Mesendoderm (in vitro differentiated cells): ENCODE results near the gene GSTA2.

Experiments
- DNase-seq: peaks from one replicate; pipeline ENCODE4 v3.0.0; 2013
- H2AK5ac ChIP-seq: 2 replicates; pipeline ENCODE4 v1.6.1; 2013; ENCODE audit warnings: low read length, inconsistent platforms
- H2BK120ac ChIP-seq: 2 replicates; pipeline ENCODE4 v1.6.1; 2013; ENCODE audit warnings: low read depth, mild to moderate bottlenecking, low read length, moderate library complexity, mixed read lengths
- H2BK15ac ChIP-seq: replicated peaks from 2 replicates; pipeline ENCODE4 v1.6.1; 2013; ENCODE audit warnings: low read depth, mild to moderate bottlenecking, moderate library complexity
- H2BK5ac ChIP-seq: 2 replicates; pipeline ENCODE4 v1.6.1; 2013; ENCODE audit warnings: low read length, inconsistent platforms
- H3K18ac ChIP-seq: 2 replicates; pipeline ENCODE4 v1.6.1; 2013; ENCODE audit warnings: mild to moderate bottlenecking, low read length, mixed read lengths
- H3K23ac ChIP-seq: one replicate; pipeline ENCODE4 v1.6.1; 2013; ENCODE audit warnings: low read length
- H3K27ac ChIP-seq: 2 replicates; pipeline ENCODE4 v1.5.1; 2013; ENCODE audit warnings: low read depth, mild to moderate bottlenecking, inconsistent platforms, low read length, moderate library complexity
- H3K27me3 ChIP-seq: 2 replicates; pipeline ENCODE4 v1.6.1; 2013; ENCODE audit warnings: low read length, control low read depth, mild to moderate bottlenecking, inconsistent platforms; ENCODE audit not compliant: insufficient read depth, poor library complexity
- H3K36me3 ChIP-seq: 2 replicates; pipeline ENCODE4 v1.6.1; 2013; ENCODE audit warnings: low read length, inconsistent platforms; ENCODE audit not compliant: control insufficient read depth, insufficient read depth
- H3K4ac ChIP-seq: one replicate; pipeline ENCODE4 v1.6.1; 2013; ENCODE audit warnings: low read depth, mild to moderate bottlenecking, low read length, moderate library complexity
- H3K4me1 ChIP-seq: 2 replicates; pipeline ENCODE4 v1.6.1; 2013; ENCODE audit warnings: low read depth, low read length, inconsistent platforms; ENCODE audit not compliant: control insufficient read depth
- H3K4me2 ChIP-seq: 2 replicates; pipeline ENCODE4 v1.6.1; 2013; ENCODE audit warnings: low read length
- H3K4me3 ChIP-seq: 2 replicates; pipeline ENCODE4 v1.5.1; 2013; ENCODE audit warnings: mild to moderate bottlenecking, low read length
- H3K56ac ChIP-seq: one replicate; pipeline ENCODE4 v1.6.1; 2013; ENCODE audit warnings: low read length
- H3K79me1 ChIP-seq: 2 replicates; pipeline ENCODE4 v1.6.1; 2013; ENCODE audit warnings: low read length, inconsistent platforms
- H3K79me2 ChIP-seq: 2 replicates; pipeline ENCODE4 v1.6.1; 2013; ENCODE audit warnings: mild to moderate bottlenecking, low read length; ENCODE audit not compliant: control insufficient read depth, insufficient read depth
- H3K9ac ChIP-seq: 2 replicates; pipeline ENCODE4 v1.6.1; 2013; ENCODE audit warnings: low read length, inconsistent platforms
- H4K5ac ChIP-seq: one replicate; pipeline ENCODE4 v1.6.1; 2013; ENCODE audit warnings: low read length
- H4K8ac ChIP-seq: one replicate; pipeline ENCODE4 v1.6.1; 2013; ENCODE audit warnings: low read depth, mild to moderate bottlenecking, control low read depth, low read length, moderate library complexity
- WGBS: extraction: QIAGEN DNeasy Blood & Tissue Kit; methylation state at CpG from one replicate; pipeline ENCODE4 v1.1.7; 2013; ENCODE audit warnings: low lambda C conversion rate, missing lambda C conversion rate; ENCODE audit not compliant: insufficient coverage; ENCODE audit errors: extremely low coverage; 5-methylcytosine and 5-hydroxymethylcytosine counted together

Gene GSTA2

DNA sequence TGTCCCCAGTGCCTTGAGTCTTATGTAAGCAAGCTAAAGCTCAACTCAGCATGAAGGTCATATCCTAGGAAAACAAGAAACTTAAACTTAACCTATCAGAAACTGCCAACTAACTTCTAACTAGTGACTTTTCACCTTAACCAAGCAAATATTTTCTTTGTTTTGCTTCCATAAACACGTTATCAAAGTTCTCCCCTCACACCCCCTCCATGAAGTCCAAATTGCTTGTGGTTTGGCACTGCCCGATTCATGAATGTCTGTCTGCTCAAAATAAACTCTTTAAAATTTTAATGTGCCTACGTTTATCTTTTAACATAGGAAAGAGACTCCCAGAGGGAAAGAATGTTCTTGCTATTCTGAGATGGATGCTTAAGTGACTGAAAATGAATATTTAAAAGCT, 34.9 kb downstream of the GSTA2 start:
- Histone ChIP-seq H3K4ac (no peak overlapping the region), H4K8ac (no peak overlapping the region), H3K36me3 (no peaks in the 10 kb centered on the region), H3K23ac (no peak overlapping the region), H3K9ac (no peak overlapping the region), H3K4me2 (no peak overlapping the region), H3K79me2 (no peaks in the 10 kb centered on the region), H2BK15ac (no peak overlapping the region), H3K56ac (no peak overlapping the region), H3K4me3 (no peak overlapping the region), H3K27me3 (no peaks in the 10 kb centered on the region), H3K79me1 (no peaks in the 10 kb centered on the region), H4K5ac (no peak overlapping the region), H3K18ac (no peak overlapping the region), H2BK120ac (no peak overlapping the region), H3K27ac (no peak overlapping the region), H2AK5ac (no peak overlapping the region), H3K4me1 (peaks cover 5% of the 10 kb centered on the region), H2BK5ac (no peak overlapping the region)
- no peak for DNase-seq
- no CpG with 5 or more reads among the region's 3 CpGs for WGBS

DNA sequence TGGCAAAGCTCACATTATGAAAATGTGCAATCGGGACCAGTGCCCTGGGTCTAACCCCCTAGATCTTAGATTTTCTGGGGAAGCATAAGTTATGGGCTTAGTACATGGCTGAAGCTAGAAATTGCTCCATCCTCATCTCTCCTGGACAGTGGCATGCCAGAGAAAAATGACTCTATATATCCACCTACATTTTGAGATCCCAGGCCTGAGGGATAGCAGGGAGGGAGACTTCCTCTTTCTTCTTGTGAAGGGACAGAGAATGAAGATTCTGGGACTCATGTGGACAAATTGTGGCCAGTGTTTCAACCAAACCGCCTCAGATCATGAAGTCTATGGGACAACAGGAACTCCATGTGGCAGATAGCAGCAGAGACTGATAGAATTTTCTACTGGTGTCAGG, 35.4 kb downstream of the GSTA2 start:
- Histone ChIP-seq H3K4ac (peak overlapping the region; percentile 43), H3K18ac (no peak overlapping the region), H3K36me3 (no peaks in the 10 kb centered on the region), H2AK5ac (no peak overlapping the region), H3K4me1 (peaks cover 5% of the 10 kb centered on the region), H3K27ac (no peak overlapping the region), H3K23ac (no peak overlapping the region), H3K56ac (no peak overlapping the region), H2BK15ac (no peak overlapping the region), H3K4me2 (no peak overlapping the region), H3K79me1 (no peaks in the 10 kb centered on the region), H2BK120ac (no peak overlapping the region), H3K79me2 (no peaks in the 10 kb centered on the region), H3K4me3 (no peak overlapping the region), H2BK5ac (no peak overlapping the region), H3K27me3 (no peaks in the 10 kb centered on the region), H4K5ac (no peak overlapping the region), H4K8ac (no peak overlapping the region), H3K9ac (no peak overlapping the region)
- WGBS = no CpG with 5 or more reads among the region's 2 CpGs
- DNase-seq = no peak

DNA sequence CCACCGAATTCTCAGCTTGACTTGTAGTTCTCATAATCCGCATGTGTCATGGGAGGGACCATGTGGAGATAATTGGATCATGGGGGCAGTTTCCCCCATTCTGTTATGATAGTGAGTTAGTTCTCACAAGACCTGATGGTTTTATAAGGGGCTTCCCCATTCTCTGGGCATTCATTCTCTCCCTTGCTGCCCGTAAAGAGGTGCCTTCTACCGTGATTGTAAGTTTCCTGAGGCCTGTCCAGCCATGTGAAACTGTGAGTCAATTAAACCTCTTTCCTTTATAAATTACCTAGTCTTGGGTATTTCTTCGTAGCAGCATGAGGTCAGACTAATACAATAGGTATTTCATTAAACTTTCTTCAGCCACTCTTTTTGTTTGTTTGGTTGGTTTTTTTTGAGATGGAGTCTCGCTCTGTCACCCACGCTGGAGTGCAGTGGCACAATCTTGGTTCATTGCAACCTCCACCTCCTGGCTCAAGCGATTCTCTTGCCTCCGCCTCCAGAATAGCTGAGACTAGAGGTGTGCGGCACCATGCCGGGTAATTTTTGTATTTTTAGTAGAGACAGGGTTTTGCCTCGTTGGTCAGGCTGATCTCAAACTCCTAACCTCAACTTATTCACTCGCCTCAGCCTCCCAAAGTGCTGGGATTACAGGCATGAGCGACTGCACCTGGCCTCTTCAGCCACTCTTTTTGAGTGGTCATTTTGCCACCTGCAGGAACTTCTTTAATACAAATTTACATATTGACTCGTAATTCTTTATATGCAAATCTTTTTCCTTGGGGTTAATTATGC, 36.3 kb downstream of the GSTA2 start:
- Histone ChIP-seq H3K18ac (no peak overlapping the region), H3K4me1 (peaks cover 5% of the 10 kb centered on the region), H3K27ac (no peak overlapping the region), H3K79me1 (no peaks in the 10 kb centered on the region), H3K9ac (no peak overlapping the region), H4K8ac (no peak overlapping the region), H2BK15ac (no peak overlapping the region), H2AK5ac (no peak overlapping the region), H3K23ac (no peak overlapping the region), H3K79me2 (no peaks in the 10 kb centered on the region), H3K56ac (no peak overlapping the region), H2BK5ac (no peak overlapping the region), H2BK120ac (no peak overlapping the region), H3K27me3 (no peaks in the 10 kb centered on the region), H3K4ac (no peak overlapping the region), H3K36me3 (no peaks in the 10 kb centered on the region), H3K4me3 (no peak overlapping the region), H4K5ac (no peak overlapping the region), H3K4me2 (no peak overlapping the region)
- DNase-seq = no peak
- WGBS = no CpG with 5 or more reads among the region's 15 CpGs

DNA sequence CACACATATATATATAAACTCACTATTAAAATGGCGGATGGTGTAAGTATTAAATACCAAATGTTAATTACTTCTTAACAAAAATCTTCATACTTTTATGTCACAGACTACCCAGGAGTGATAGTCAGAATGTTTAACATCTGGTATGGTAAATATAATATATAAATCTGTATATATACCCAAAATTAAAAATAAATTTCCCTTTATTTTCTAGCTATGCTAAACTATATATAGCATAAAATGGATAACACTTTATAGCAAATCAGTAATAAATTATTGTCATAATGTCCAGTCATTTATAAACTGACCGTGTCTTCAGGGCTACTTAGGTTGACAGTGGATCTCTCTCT, 37.1 kb downstream of the GSTA2 start:
- Histone ChIP-seq H3K4me2 (no peak overlapping the region), H3K79me2 (no peaks in the 10 kb centered on the region), H3K4ac (no peak overlapping the region), H3K4me1 (peaks cover 5% of the 10 kb centered on the region), H3K79me1 (no peaks in the 10 kb centered on the region), H2AK5ac (no peak overlapping the region), H3K4me3 (no peak overlapping the region), H3K56ac (no peak overlapping the region), H4K5ac (no peak overlapping the region), H3K27me3 (no peaks in the 10 kb centered on the region), H3K23ac (no peak overlapping the region), H3K18ac (no peak overlapping the region), H2BK120ac (no peak overlapping the region), H4K8ac (no peak overlapping the region), H3K9ac (no peak overlapping the region), H2BK15ac (no peak overlapping the region), H3K36me3 (no peaks in the 10 kb centered on the region), H3K27ac (no peak overlapping the region), H2BK5ac (no peak overlapping the region)
- DNase-seq = no peak
- WGBS = no CpG with 5 or more reads among the region's 2 CpGs

DNA sequence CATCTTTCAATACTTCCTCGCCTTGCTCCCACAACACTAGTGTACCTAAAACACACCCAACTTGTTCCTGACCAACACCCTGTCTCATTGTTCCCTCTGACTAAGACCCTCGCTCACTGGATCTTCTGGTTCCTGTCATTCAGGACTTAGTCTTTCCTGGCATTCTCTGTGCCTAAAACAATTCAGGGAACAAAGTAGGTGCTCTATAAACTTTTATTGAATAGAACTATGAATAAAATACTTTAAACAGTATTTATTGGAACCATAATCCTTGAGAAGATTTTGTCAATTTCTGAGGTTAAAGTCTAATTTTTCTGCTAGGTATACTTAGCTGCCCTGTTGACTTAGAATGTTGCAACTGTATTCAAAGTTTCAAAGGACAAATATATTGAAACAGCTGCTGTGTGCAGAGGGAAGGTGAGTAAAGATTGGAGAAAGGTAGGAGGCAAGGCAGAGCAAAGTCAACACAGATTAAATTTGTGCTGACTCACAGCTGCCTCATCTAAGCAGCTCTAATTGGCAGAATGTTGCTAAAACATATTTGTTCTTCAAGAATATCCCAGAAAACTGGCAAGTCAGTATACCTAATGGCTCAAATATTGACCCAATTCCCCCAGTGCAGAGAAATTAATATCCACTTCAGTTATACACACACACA, 37.6 kb downstream of the GSTA2 start:
- Histone ChIP-seq H3K27me3 (no peaks in the 10 kb centered on the region), H2AK5ac (no peak overlapping the region), H3K79me1 (no peaks in the 10 kb centered on the region), H3K4me3 (no peak overlapping the region), H3K4me2 (no peak overlapping the region), H2BK5ac (no peak overlapping the region), H3K36me3 (no peaks in the 10 kb centered on the region), H4K8ac (no peak overlapping the region), H2BK15ac (peak overlapping the region; percentile 57), H3K4ac (no peak overlapping the region), H3K56ac (no peak overlapping the region), H2BK120ac (no peak overlapping the region), H3K27ac (no peak overlapping the region), H4K5ac (no peak overlapping the region), H3K9ac (no peak overlapping the region), H3K4me1 (peaks cover 5% of the 10 kb centered on the region), H3K23ac (no peak overlapping the region), H3K79me2 (no peaks in the 10 kb centered on the region), H3K18ac (no peak overlapping the region)
- DNase-seq = no peak
- no CpG with 5 or more reads among the region's 2 CpGs for WGBS
